Mesendoderm (in vitro differentiated cells): ENCODE results near the gene CFAP70.

Experiments
- DNase-seq: peaks from one replicate; pipeline ENCODE4 v3.0.0; 2013
- H2AK5ac ChIP-seq: 2 replicates; pipeline ENCODE4 v1.6.1; 2013; ENCODE audit warnings: low read length, inconsistent platforms
- H2BK120ac ChIP-seq: 2 replicates; pipeline ENCODE4 v1.6.1; 2013; ENCODE audit warnings: low read depth, mild to moderate bottlenecking, low read length, moderate library complexity, mixed read lengths
- H2BK15ac ChIP-seq: replicated peaks from 2 replicates; pipeline ENCODE4 v1.6.1; 2013; ENCODE audit warnings: low read depth, mild to moderate bottlenecking, moderate library complexity
- H2BK5ac ChIP-seq: 2 replicates; pipeline ENCODE4 v1.6.1; 2013; ENCODE audit warnings: low read length, inconsistent platforms
- H3K18ac ChIP-seq: 2 replicates; pipeline ENCODE4 v1.6.1; 2013; ENCODE audit warnings: mild to moderate bottlenecking, low read length, mixed read lengths
- H3K23ac ChIP-seq: one replicate; pipeline ENCODE4 v1.6.1; 2013; ENCODE audit warnings: low read length
- H3K27ac ChIP-seq: 2 replicates; pipeline ENCODE4 v1.5.1; 2013; ENCODE audit warnings: low read depth, mild to moderate bottlenecking, inconsistent platforms, low read length, moderate library complexity
- H3K27me3 ChIP-seq: 2 replicates; pipeline ENCODE4 v1.6.1; 2013; ENCODE audit warnings: low read length, control low read depth, mild to moderate bottlenecking, inconsistent platforms; ENCODE audit not compliant: insufficient read depth, poor library complexity
- H3K36me3 ChIP-seq: 2 replicates; pipeline ENCODE4 v1.6.1; 2013; ENCODE audit warnings: low read length, inconsistent platforms; ENCODE audit not compliant: control insufficient read depth, insufficient read depth
- H3K4ac ChIP-seq: one replicate; pipeline ENCODE4 v1.6.1; 2013; ENCODE audit warnings: low read depth, mild to moderate bottlenecking, low read length, moderate library complexity
- H3K4me1 ChIP-seq: 2 replicates; pipeline ENCODE4 v1.6.1; 2013; ENCODE audit warnings: low read depth, low read length, inconsistent platforms; ENCODE audit not compliant: control insufficient read depth
- H3K4me2 ChIP-seq: 2 replicates; pipeline ENCODE4 v1.6.1; 2013; ENCODE audit warnings: low read length
- H3K4me3 ChIP-seq: 2 replicates; pipeline ENCODE4 v1.5.1; 2013; ENCODE audit warnings: mild to moderate bottlenecking, low read length
- H3K56ac ChIP-seq: one replicate; pipeline ENCODE4 v1.6.1; 2013; ENCODE audit warnings: low read length
- H3K79me1 ChIP-seq: 2 replicates; pipeline ENCODE4 v1.6.1; 2013; ENCODE audit warnings: low read length, inconsistent platforms
- H3K79me2 ChIP-seq: 2 replicates; pipeline ENCODE4 v1.6.1; 2013; ENCODE audit warnings: mild to moderate bottlenecking, low read length; ENCODE audit not compliant: control insufficient read depth, insufficient read depth
- H3K9ac ChIP-seq: 2 replicates; pipeline ENCODE4 v1.6.1; 2013; ENCODE audit warnings: low read length, inconsistent platforms
- H4K5ac ChIP-seq: one replicate; pipeline ENCODE4 v1.6.1; 2013; ENCODE audit warnings: low read length
- H4K8ac ChIP-seq: one replicate; pipeline ENCODE4 v1.6.1; 2013; ENCODE audit warnings: low read depth, mild to moderate bottlenecking, control low read depth, low read length, moderate library complexity
- WGBS: extraction: QIAGEN DNeasy Blood & Tissue Kit; methylation state at CpG from one replicate; pipeline ENCODE4 v1.1.7; 2013; ENCODE audit warnings: low lambda C conversion rate, missing lambda C conversion rate; ENCODE audit not compliant: insufficient coverage; ENCODE audit errors: extremely low coverage; 5-methylcytosine and 5-hydroxymethylcytosine counted together

CFAP70 gene

DNA sequence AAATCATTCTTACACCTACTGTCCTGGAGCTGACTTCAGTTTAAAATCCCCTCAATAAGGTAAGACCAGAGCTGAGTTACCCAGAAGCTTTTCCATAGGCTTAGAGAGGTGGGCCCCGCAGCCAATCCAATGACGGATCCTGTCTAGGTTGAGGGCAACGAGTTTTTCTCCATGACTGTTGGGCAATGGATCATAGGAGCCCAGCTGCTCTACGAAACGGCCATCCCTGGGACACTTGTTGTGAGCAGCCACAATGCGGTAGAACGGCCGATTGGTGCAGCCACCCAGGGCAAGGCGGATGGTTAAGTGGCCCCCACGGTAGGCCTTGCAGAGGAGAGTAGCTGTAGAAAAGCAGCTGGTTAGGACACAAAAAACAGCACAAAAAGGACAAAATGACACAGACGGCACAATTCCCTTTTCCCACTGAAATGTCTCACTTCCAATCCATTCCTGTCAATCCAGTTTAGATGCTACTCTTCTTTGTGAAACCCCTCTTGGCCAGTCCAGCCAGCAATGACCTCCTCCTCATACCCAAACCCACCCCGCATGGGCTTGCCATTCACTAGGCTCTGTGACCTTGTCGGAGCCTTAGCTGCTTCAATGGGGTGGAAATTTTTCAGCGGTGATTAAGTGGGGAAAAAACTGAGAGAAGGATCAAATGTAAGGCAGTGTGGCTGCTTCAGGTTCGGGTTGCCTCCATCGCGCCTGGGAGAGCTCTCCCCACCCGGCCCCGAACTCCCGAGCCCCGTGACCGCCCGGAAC lies 106.8 kb downstream of the CFAP70 start:
- Histone ChIP-seq H2BK5ac (peak overlapping the region; percentile 48), H3K27me3 (no peaks in the 10 kb centered on the region), H3K27ac (peak overlapping the region; percentile 79), H2BK15ac (no peak overlapping the region), H3K9ac (peak overlapping the region; percentile 97), H2BK120ac (no peak overlapping the region), H3K18ac (peak overlapping the region; percentile 35), H3K4me2 (peak overlapping the region; percentile 91), H2AK5ac (peak overlapping the region; percentile 78), H3K4me1 (no peaks in the 10 kb centered on the region), H3K4me3 (peak overlapping the region; percentile 54), H3K56ac (peak overlapping the region; percentile 85), H3K23ac (no peak overlapping the region), H3K36me3 (no peaks in the 10 kb centered on the region), H4K8ac (no peak overlapping the region), H4K5ac (no peak overlapping the region), H3K79me2 (peaks cover 22% of the 10 kb centered on the region), H3K79me1 (peaks cover 12% of the 10 kb centered on the region), H3K4ac (peak overlapping the region; percentile 76)
- WGBS = no CpG with 5 or more reads among the region's 23 CpGs
- DNase-seq = peak; percentile 54

DNA sequence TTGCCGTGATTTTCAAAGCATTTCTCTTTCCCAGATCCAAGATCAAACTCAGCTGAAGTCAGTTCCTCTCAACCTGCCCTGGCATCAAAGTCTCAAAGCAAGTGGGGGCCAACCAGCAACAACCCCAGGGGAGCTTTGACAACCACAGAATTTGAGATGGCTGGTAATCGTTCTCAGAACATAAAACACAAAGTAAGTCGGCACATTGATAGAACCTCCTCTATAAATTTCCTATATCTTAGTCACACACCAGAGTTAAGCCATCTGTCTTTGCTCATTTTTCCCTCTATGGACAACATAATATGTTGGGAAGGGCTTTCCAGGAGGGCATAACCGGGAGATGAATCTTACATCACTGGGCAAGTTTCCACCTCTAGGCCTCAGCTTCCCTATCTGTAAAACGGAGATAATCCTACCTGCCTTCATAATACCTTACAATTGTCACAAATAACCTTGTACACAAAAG lies 110.4 kb downstream of the CFAP70 start:
- peaks cover 4% of the 10 kb centered on the region for H3K4me1 ChIP-seq
- WGBS = no CpG with 5 or more reads among the region's 5 CpGs
- no peak overlapping the region for H3K4ac ChIP-seq
- H3K4me2 ChIP-seq = no peak overlapping the region
- no peak overlapping the region for H3K23ac ChIP-seq
- H3K79me2 ChIP-seq = peaks cover 45% of the 10 kb centered on the region
- no peak overlapping the region for H2BK5ac ChIP-seq
- H3K56ac ChIP-seq = no peak overlapping the region
- H3K4me3 ChIP-seq = no peak overlapping the region
- no peak for DNase-seq
- H3K18ac ChIP-seq = no peak overlapping the region
- no peak overlapping the region for H3K27ac ChIP-seq
- H2BK15ac ChIP-seq = no peak overlapping the region
- no peak overlapping the region for H4K5ac ChIP-seq
- no peak overlapping the region for H2BK120ac ChIP-seq
- H3K36me3 ChIP-seq = peaks cover 2% of the 10 kb centered on the region
- H3K79me1 ChIP-seq = peaks cover 11% of the 10 kb centered on the region
- H4K8ac ChIP-seq = no peak overlapping the region
- peak overlapping the region; percentile 29 for H3K9ac ChIP-seq
- no peak overlapping the region for H2AK5ac ChIP-seq
- no peaks in the 10 kb centered on the region for H3K27me3 ChIP-seq

DNA sequence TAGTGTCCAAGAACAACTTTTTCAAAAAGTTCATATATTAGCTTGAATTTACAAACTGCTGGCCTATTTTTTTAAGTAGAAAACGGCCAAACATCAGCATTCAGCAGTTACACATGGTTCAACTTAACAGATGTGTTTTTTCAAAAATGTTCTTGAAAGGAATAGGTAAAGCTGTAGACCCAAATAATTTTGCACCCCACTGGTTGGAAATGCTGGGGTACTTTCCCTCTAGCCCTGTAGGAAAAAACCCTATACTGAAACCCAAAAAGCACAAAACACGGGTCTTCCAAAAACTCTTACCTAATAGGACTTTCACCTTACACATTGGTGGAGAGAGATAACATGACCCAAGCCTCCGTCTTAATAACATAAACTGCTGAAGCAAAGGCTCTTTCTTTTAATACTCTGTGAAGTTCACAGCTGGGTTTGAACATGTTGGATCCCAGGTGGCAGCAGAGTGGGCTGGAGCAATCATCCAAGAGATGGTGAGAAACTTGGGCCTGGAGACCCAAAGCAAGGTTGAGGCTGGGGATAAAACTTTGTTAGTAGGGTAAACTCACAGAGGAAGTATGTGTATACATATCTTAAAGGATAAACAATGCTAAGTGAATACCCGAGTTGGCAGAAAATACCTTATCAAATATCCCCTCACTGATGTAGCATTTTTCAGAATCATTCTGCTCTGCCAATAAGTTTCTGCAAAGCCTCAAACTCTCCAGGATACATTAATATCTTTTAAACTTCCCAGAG lies 111.0 kb downstream of the CFAP70 start:
- H3K56ac ChIP-seq = peak overlapping the region; percentile 60
- peaks cover 11% of the 10 kb centered on the region for H3K79me1 ChIP-seq
- no peak overlapping the region for H3K23ac ChIP-seq
- H3K36me3 ChIP-seq = peaks cover 2% of the 10 kb centered on the region
- H4K5ac ChIP-seq = peak overlapping the region; percentile 36
- no peak overlapping the region for H2BK15ac ChIP-seq
- peak overlapping the region; percentile 24 for H3K4ac ChIP-seq
- DNase-seq = peak; percentile 17
- H3K27me3 ChIP-seq = no peaks in the 10 kb centered on the region
- H2BK120ac ChIP-seq = no peak overlapping the region
- peaks cover 4% of the 10 kb centered on the region for H3K4me1 ChIP-seq
- peak overlapping the region; percentile 34 for H3K18ac ChIP-seq
- no peak overlapping the region for H2AK5ac ChIP-seq
- no peak overlapping the region for H3K4me3 ChIP-seq
- peak overlapping the region; percentile 63 for H3K9ac ChIP-seq
- no CpG with 5 or more reads among the region's 4 CpGs for WGBS
- peak overlapping the region; percentile 3 for H3K4me2 ChIP-seq
- H3K27ac ChIP-seq = no peak overlapping the region
- no peak overlapping the region for H2BK5ac ChIP-seq
- peaks cover 45% of the 10 kb centered on the region for H3K79me2 ChIP-seq
- no peak overlapping the region for H4K8ac ChIP-seq

DNA sequence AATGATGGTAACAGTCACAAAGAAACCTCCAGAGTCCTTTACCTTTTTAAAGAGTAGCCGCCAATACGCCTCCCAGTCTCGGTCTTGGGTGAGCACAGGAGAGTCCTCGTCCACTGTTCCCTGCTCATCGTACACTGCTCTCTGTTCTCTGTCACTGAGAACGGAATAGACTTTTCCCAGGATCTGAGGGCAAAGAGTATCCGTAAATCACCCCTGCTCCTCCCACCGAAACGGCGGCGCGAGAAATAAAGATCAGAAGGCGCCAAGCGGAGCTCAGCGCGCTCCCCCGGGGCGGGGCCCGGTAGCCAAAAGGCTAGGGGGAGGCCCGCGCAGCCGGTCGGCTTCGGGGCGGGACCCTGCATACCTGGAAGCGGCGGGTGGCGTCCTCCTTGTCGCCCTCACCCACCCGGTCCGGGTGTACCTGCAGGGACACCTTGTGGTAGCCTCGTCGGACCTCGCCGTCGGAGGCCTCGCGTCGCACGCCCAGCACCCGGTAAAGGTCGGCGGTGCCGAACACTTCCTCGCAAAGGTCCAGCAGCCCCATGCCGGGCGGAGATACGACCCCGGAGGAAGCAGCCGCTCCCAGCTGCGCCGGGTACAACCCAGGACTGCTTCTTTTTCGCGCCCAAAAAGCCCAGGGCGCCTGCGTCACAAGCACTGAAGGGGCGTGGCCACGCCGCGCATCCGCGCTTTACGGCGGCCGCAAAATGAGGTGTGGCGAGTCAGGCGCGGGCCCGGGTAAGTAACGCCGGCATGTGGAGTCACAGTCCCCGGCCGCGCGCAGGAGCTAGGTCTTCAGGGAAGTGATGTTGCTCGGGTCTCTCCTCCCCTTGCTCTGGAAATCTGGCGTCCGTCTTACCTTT lies 111.8 kb downstream of the CFAP70 start, which contains the start of gene DNAJC9:
DNAJC9 (minus strand) TSS at position 610 of the 863 bp plus-strand sequence; CDS start at position 544, 66 bp downstream.
- peak within 1 kb of the TSS; percentile 43 for H2BK5ac ChIP-seq
- WGBS = no CpG with 5 or more reads among the region's 78 CpGs
- H3K18ac ChIP-seq = peak within 1 kb of the TSS; percentile 95
- H3K4me2 ChIP-seq = peak within 1 kb of the TSS; percentile 39
- H3K79me1 ChIP-seq = peaks cover 10% of the 10 kb centered on the region
- no peak within 1 kb of the TSS for H2BK15ac ChIP-seq
- peak within 1 kb of the TSS; percentile 96 for H3K27ac ChIP-seq
- peak; percentile 98 for DNase-seq
- H2AK5ac ChIP-seq = no peak within 1 kb of the TSS
- H3K4me3 ChIP-seq = peak within 1 kb of the TSS; percentile 89
- no peak within 1 kb of the TSS for H4K8ac ChIP-seq
- H3K9ac ChIP-seq = peak within 1 kb of the TSS; percentile 91
- no peak within 1 kb of the TSS for H3K23ac ChIP-seq
- no peak within 1 kb of the TSS for H2BK120ac ChIP-seq
- H3K36me3 ChIP-seq = peaks cover 2% of the 10 kb centered on the region
- no peaks in the 10 kb centered on the region for H3K27me3 ChIP-seq
- peaks cover 40% of the 10 kb centered on the region for H3K79me2 ChIP-seq
- H4K5ac ChIP-seq = peak within 1 kb of the TSS; percentile 36
- H3K56ac ChIP-seq = peak within 1 kb of the TSS; percentile 93
- peak within 1 kb of the TSS; percentile 84 for H3K4ac ChIP-seq
- peaks cover 4% of the 10 kb centered on the region for H3K4me1 ChIP-seq

DNA sequence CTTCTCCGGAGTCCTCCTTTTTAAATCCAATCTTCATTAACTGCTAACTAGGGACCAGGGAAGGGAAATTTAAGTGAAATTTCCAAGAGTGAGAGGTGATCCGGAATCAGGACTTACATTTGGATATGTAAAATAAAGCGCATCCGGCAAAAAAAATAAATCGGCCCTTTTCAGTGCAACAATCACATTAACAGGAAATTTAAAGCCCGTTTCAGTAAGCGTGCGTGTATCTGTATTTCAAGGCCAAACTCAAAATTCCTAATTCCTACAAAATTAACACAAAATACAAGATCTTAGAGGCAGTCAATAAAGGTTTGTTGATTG lies 112.4 kb downstream of the CFAP70 start:
- Histone ChIP-seq H2BK15ac (no peak overlapping the region), H3K79me2 (peaks cover 34% of the 10 kb centered on the region), H4K5ac (no peak overlapping the region), H3K4ac (no peak overlapping the region), H3K56ac (peak overlapping the region; percentile 93), H3K79me1 (peaks cover 8% of the 10 kb centered on the region), H3K36me3 (peaks cover 2% of the 10 kb centered on the region), H3K27me3 (no peaks in the 10 kb centered on the region), H2BK5ac (no peak overlapping the region), H3K27ac (peak overlapping the region; percentile 96), H3K4me1 (peaks cover 4% of the 10 kb centered on the region), H2AK5ac (no peak overlapping the region), H3K23ac (no peak overlapping the region), H3K4me2 (peak overlapping the region; percentile 39), H3K9ac (peak overlapping the region; percentile 91), H2BK120ac (no peak overlapping the region), H3K4me3 (peak overlapping the region; percentile 89), H4K8ac (no peak overlapping the region), H3K18ac (peak overlapping the region; percentile 44)
- no peak for DNase-seq
- no CpG with 5 or more reads among the region's 8 CpGs for WGBS
